ENCODE data around the gene PDZRN4. TPM values are rescaled to one million over a fixed set of nuclear protein-coding genes. Genes with fewer than 3 reads are reported as not detected.

PDZRN4 gene
- total RNA-seq, 4 donors from 2014 or later = 2.1 to 10.6 (median 5.8) TPM

GRCh38 chr12:41289501-41289900 lies 101.4 kb downstream of the PDZRN4 start:
- H3K9me3 ChIP-seq = no peaks in the 10 kb centered on the region
- H3K4me1 ChIP-seq = no peaks in the 10 kb centered on the region
- no peak overlapping the region for H3K4me3 ChIP-seq
- no peak overlapping the region for H3K27ac ChIP-seq
- no peaks in the 10 kb centered on the region for H3K27me3 ChIP-seq
- intact Hi-C loops (cut with DNase I; ENCODE audit: low total_unique reads) = no loop called here
- no peak for DNase-seq
- TF ChIP-seq CTCF (IDR thresholded peaks at IDR 0.05) (no peak), POLR2A (IDR thresholded peaks at IDR 0.05) (no peak)
- H3K36me3 ChIP-seq = no peaks in the 10 kb centered on the region

- H3K4me1 ChIP-seq = no peaks in the 10 kb centered on the region
- no peak for DNase-seq
- H3K4me3 ChIP-seq = no peak overlapping the region
- H3K36me3 ChIP-seq = no peaks in the 10 kb centered on the region
- no peaks in the 10 kb centered on the region for H3K27me3 ChIP-seq
- H3K9me3 ChIP-seq = no peaks in the 10 kb centered on the region
- TF ChIP-seq POLR2A (IDR thresholded peaks at IDR 0.05) = no peak
- no peak for TF ChIP-seq CTCF (IDR thresholded peaks at IDR 0.05)
- no peak overlapping the region for H3K27ac ChIP-seq
- intact Hi-C loops (cut with DNase I; ENCODE audit: low total_unique reads) = no loop called here
These were observed 104.9 kb downstream of the PDZRN4 start for GRCh38 chr12:41293011-41293410.

- no peaks in the 10 kb centered on the region for H3K36me3 ChIP-seq
- TF ChIP-seq POLR2A (IDR thresholded peaks at IDR 0.05) = no peak
- no peak for TF ChIP-seq CTCF (IDR thresholded peaks at IDR 0.05)
- H3K4me1 ChIP-seq = no peaks in the 10 kb centered on the region
- no peak overlapping the region for H3K27ac ChIP-seq
- no peaks in the 10 kb centered on the region for H3K9me3 ChIP-seq
- DNase-seq = no peak
- no peak overlapping the region for H3K4me3 ChIP-seq
- intact Hi-C loops (cut with DNase I; ENCODE audit: low total_unique reads) = no loop called here
- H3K27me3 ChIP-seq = no peaks in the 10 kb centered on the region
These were observed 105.3 kb downstream of the PDZRN4 start for GRCh38 chr12:41293461-41293860.

- Histone ChIP-seq H3K4me1 (no peaks in the 10 kb centered on the region), H3K9me3 (no peaks in the 10 kb centered on the region), H3K27me3 (no peaks in the 10 kb centered on the region), H3K36me3 (no peaks in the 10 kb centered on the region), H3K4me3 (no peak overlapping the region), H3K27ac (no peak overlapping the region)
- TF ChIP-seq CTCF (IDR thresholded peaks at IDR 0.05) (no peak), POLR2A (IDR thresholded peaks at IDR 0.05) (no peak)
- intact Hi-C loops (cut with DNase I; ENCODE audit: low total_unique reads) = no loop called here
- no peak for DNase-seq
These were observed 114.9 kb downstream of the PDZRN4 start for GRCh38 chr12:41302979-41303403.

GRCh38 chr12:41304526-41304925 lies 116.4 kb downstream of the PDZRN4 start:
- no peaks in the 10 kb centered on the region for H3K4me1 ChIP-seq
- H3K36me3 ChIP-seq = no peaks in the 10 kb centered on the region
- H3K27ac ChIP-seq = no peak overlapping the region
- no peak overlapping the region for H3K4me3 ChIP-seq
- no peaks in the 10 kb centered on the region for H3K27me3 ChIP-seq
- TF ChIP-seq POLR2A (IDR thresholded peaks at IDR 0.05) = no peak
- TF ChIP-seq CTCF (IDR thresholded peaks at IDR 0.05) = no peak
- intact Hi-C loops (cut with DNase I; ENCODE audit: low total_unique reads) = no loop called here
- no peaks in the 10 kb centered on the region for H3K9me3 ChIP-seq
- no peak for DNase-seq
